Tibial nerve (tissue), 4 donors: ENCODE measurements around the gene TRIM24.

Source experiments
- EP300 ChIP-seq, 2 donors: sonication (generic); formaldehyde crosslinking; IDR thresholded peaks; one replicate each; pipeline ENCODE4 v1.6.1; 2017; ENCODE audit warnings: antibody characterized with exemption in 2 of 2, mild to moderate bottlenecking in 1 of 2
- POLR2A ChIP-seq, 2 donors: fragments of 450-650 bp; IDR thresholded peaks; one replicate each; pipeline ENCODE4 v1.6.1; 2017; ENCODE audit warnings: antibody characterized with exemption in 2 of 2, mild to moderate bottlenecking in 2 of 2, moderate library complexity in 2 of 2
- TF ChIP-seq, protein P1 (sequence below), 5 experiments: fragments of 200-600 bp in 3 of 5; fragments of 450-650 bp in 2 of 5; sonication (generic) in 3 of 5; IDR thresholded peaks; one replicate each; pipeline ENCODE4 v1.5.1; 2016 to 2019; ENCODE audit warnings: antibody characterized with exemption in 5 of 5, mild to moderate bottlenecking in 3 of 5, moderate library complexity in 2 of 5

DNA sequence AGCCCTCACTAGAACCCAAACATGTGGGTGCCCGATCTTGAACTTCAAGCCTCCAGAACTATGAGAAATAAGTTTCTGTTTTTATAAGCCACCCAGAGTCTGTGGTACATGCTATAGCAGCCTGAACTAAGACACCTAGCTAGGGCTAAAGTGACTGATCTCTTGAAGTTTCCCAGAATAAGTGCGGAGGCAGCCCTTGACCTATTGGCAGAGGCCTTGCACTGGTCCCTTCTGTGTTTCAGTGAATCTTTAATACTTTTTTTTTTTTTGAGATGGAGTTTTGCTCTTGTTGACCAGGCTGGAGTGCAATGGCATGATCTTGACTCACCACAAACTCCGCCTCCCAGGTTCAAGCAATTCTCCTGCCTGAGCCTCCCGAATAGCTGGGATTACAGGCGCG lies 156.0 kb downstream of the TRIM24 start:
- TF ChIP-seq, protein P1, sequence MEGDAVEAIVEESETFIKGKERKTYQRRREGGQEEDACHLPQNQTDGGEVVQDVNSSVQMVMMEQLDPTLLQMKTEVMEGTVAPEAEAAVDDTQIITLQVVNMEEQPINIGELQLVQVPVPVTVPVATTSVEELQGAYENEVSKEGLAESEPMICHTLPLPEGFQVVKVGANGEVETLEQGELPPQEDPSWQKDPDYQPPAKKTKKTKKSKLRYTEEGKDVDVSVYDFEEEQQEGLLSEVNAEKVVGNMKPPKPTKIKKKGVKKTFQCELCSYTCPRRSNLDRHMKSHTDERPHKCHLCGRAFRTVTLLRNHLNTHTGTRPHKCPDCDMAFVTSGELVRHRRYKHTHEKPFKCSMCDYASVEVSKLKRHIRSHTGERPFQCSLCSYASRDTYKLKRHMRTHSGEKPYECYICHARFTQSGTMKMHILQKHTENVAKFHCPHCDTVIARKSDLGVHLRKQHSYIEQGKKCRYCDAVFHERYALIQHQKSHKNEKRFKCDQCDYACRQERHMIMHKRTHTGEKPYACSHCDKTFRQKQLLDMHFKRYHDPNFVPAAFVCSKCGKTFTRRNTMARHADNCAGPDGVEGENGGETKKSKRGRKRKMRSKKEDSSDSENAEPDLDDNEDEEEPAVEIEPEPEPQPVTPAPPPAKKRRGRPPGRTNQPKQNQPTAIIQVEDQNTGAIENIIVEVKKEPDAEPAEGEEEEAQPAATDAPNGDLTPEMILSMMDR (IDR thresholded peaks at IDR 0.05), result no peak
- TF ChIP-seq POLR2A (IDR thresholded peaks at IDR 0.05), result no peak
- TF ChIP-seq EP300 (IDR thresholded peaks at IDR 0.05), result no peak
